HG03469 (cell line): ENCODE results near the gene CCDC3.

ENCODE experiments used
- ATAC-seq: cut with Tn5 transposase; IDR thresholded peaks from one replicate; pipeline ENCODE4 v1.9.1; 2021; ENCODE audit warnings: mild to moderate bottlenecking, moderate library complexity, moderate number of reproducible peaks; ENCODE audit not compliant: unreplicated experiment

CCDC3 gene

GRCh38 chr10:12927896-12928295 lies 73.6 kb downstream of the CCDC3 start:
- ATAC-seq = no peak

- ATAC-seq = no peak
Measured at GRCh38 chr10:12925845-12926244, 75.7 kb downstream of the CCDC3 start.

GRCh38 chr10:12924911-12925310 lies 76.6 kb downstream of the CCDC3 start:
- ATAC-seq = no peak

GRCh38 chr10:12922117-12922900 lies 79.2 kb downstream of the CCDC3 start:
- ATAC-seq = no peak

GRCh38 chr10:12921163-12921562 lies 80.3 kb downstream of the CCDC3 start:
- ATAC-seq = no peak

GRCh38 chr10:12919574-12919973 lies 81.9 kb downstream of the CCDC3 start:
- no peak for ATAC-seq

GRCh38 chr10:12916587-12916986 lies 84.9 kb downstream of the CCDC3 start:
- no peak for ATAC-seq

- no peak for ATAC-seq
Measured at GRCh38 chr10:12915637-12916168, 85.8 kb downstream of the CCDC3 start.

- ATAC-seq = no peak
Measured at GRCh38 chr10:12914111-12914510, 87.4 kb downstream of the CCDC3 start.

GRCh38 chr10:12911795-12912194 lies 89.7 kb downstream of the CCDC3 start:
- ATAC-seq = no peak

- no peak for ATAC-seq
Measured at GRCh38 chr10:12910835-12911234, 90.7 kb downstream of the CCDC3 start.

GRCh38 chr10:12909836-12910185 lies 91.7 kb downstream of the CCDC3 start:
- ATAC-seq = no peak

- ATAC-seq = no peak
Measured at GRCh38 chr10:12909182-12909835, 92.2 kb downstream of the CCDC3 start.

- no peak for ATAC-seq
Measured at GRCh38 chr10:12908773-12909172, 92.7 kb downstream of the CCDC3 start.

- ATAC-seq = no peak
Measured at GRCh38 chr10:12907656-12908055, 93.9 kb downstream of the CCDC3 start.

GRCh38 chr10:12906051-12906541 lies 95.4 kb downstream of the CCDC3 start:
- ATAC-seq = no peak

GRCh38 chr10:12905067-12905466 lies 96.4 kb downstream of the CCDC3 start:
- no peak for ATAC-seq

- ATAC-seq = no peak
Measured at GRCh38 chr10:12902851-12903358, 98.6 kb downstream of the CCDC3 start.

- no peak for ATAC-seq
Measured at GRCh38 chr10:12902135-12902572, 99.4 kb downstream of the CCDC3 start.

GRCh38 chr10:12899546-12899945 lies 102.0 kb downstream of the CCDC3 start:
- no peak for ATAC-seq

- no peak for ATAC-seq
Measured at GRCh38 chr10:12898271-12898670, 103.2 kb downstream of the CCDC3 start.

GRCh38 chr10:12897278-12897677 lies 104.2 kb downstream of the CCDC3 start:
- ATAC-seq = no peak
